Activated CD4-positive, CD25-positive, alpha-beta regulatory T cell treated with anti-CD3 and anti-CD28 coated beads, Interleukin-2, amount 50 U/mL, for 72 hours (primary cell): ENCODE measurements around the gene HECW1.
"Not testable (repeated sequence)": the region's sequence is repeated elsewhere in the genome, so short reads cannot be mapped to it uniquely, and the experiment has no call there.

Experiments used
- DNase-seq: peaks from one replicate; pipeline ENCODE4 v3.0.0; 2021

The HECW1 gene

GRCh38 chr7:43112941-43113621 is 634 bp downstream of the HECW1 start:
- DNase-seq: no peak

- DNase-seq: no peak
Measured at GRCh38 chr7:43113622-43114457, 1.4 kb downstream of the HECW1 start.

GRCh38 chr7:43114458-43114780 is 2.0 kb downstream of the HECW1 start:
- no peak for DNase-seq

GRCh38 chr7:43116451-43116850 is 4.0 kb downstream of the HECW1 start:
- DNase-seq: no peak

GRCh38 chr7:43117095-43117494 is 4.6 kb downstream of the HECW1 start:
- no peak for DNase-seq

GRCh38 chr7:43117861-43118260 is 5.4 kb downstream of the HECW1 start:
- DNase-seq: no peak

GRCh38 chr7:43118313-43118712 is 5.9 kb downstream of the HECW1 start:
- DNase-seq: no peak

GRCh38 chr7:43119371-43120075 is 7.1 kb downstream of the HECW1 start:
- DNase-seq: no peak

- DNase-seq: no peak
Measured at GRCh38 chr7:43121973-43122372, 9.5 kb downstream of the HECW1 start.

GRCh38 chr7:43123457-43123856 is 11.0 kb downstream of the HECW1 start:
- no peak for DNase-seq

GRCh38 chr7:43124388-43124787 is 11.9 kb downstream of the HECW1 start:
- DNase-seq: no peak

- no peak for DNase-seq
Measured at GRCh38 chr7:43130347-43130746, 17.9 kb downstream of the HECW1 start.

GRCh38 chr7:43135129-43135528 is 22.7 kb downstream of the HECW1 start:
- no peak for DNase-seq

GRCh38 chr7:43136064-43136463 is 23.6 kb downstream of the HECW1 start:
- DNase-seq: no peak

GRCh38 chr7:43137121-43137744 is 24.8 kb downstream of the HECW1 start:
- DNase-seq: not testable (repeated sequence)

GRCh38 chr7:43137811-43138210 is 25.4 kb downstream of the HECW1 start:
- DNase-seq: no peak

- no peak for DNase-seq
Measured at GRCh38 chr7:43138710-43139109, 26.3 kb downstream of the HECW1 start.

GRCh38 chr7:43139137-43139536 is 26.7 kb downstream of the HECW1 start:
- DNase-seq: no peak

GRCh38 chr7:43140186-43140585 is 27.7 kb downstream of the HECW1 start:
- no peak for DNase-seq

GRCh38 chr7:43141091-43141490 is 28.6 kb downstream of the HECW1 start:
- DNase-seq: no peak

GRCh38 chr7:43142703-43143102 is 30.3 kb downstream of the HECW1 start:
- no peak for DNase-seq

GRCh38 chr7:43143918-43144589 is 31.6 kb downstream of the HECW1 start:
- no peak for DNase-seq

GRCh38 chr7:43148161-43148731 is 35.8 kb downstream of the HECW1 start:
- DNase-seq: no peak
